HG02571 (cell line): Measurements from ENCODE around the gene CNTROB.
A peak's percentile ranks its signal among the peaks of the same experiment; 100 is the strongest.
"Not testable (repeated sequence)": the region's sequence is repeated elsewhere in the genome, so short reads cannot be mapped to it uniquely, and the experiment has no call there.

Source experiments
- ATAC-seq: cut with Tn5 transposase; IDR thresholded peaks from one replicate; pipeline ENCODE4 v1.9.1; 2021; ENCODE audit warnings: mild to moderate bottlenecking, moderate library complexity; ENCODE audit not compliant: unreplicated experiment

CNTROB gene

DNA sequence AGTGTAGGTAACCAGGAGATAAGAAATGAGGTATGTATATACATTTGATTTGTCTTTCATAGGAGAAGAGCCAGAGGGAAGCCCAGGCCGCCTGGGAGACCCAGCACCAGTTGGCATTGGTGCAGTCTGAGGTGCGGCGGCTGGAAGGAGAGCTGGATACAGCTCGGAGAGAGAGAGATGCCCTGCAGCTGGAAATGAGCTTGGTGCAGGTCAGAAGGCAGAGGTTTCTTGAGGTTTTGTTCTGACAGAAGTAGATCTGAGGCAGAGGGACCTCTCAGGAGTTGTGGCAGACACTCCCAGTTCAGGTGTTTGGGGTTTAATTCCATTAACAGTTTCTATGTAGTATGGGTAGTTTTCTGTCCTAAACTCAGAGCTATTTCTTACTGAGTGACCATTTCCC, 8.0 kb downstream of the CNTROB start:
- ATAC-seq, result no peak

DNA sequence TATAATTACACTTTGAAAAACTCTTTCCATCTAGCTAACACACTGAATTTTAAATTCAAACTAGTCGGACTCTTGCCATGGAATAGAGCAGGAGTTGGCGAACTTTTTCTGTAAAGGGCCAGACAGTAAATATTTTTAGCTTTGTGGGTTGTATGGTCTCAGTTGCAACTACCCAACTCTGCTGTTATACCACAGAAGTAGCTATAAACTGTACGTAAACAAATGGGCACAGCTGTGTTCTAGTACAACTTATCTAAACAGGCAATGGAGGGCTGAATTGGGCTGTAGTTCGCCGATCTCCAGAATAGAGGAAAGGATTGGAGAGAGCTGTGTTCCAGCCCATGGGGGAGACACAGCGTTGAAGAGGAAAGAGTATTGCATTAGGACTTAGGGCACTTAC, 8.7 kb downstream of the CNTROB start:
- no peak for ATAC-seq

DNA sequence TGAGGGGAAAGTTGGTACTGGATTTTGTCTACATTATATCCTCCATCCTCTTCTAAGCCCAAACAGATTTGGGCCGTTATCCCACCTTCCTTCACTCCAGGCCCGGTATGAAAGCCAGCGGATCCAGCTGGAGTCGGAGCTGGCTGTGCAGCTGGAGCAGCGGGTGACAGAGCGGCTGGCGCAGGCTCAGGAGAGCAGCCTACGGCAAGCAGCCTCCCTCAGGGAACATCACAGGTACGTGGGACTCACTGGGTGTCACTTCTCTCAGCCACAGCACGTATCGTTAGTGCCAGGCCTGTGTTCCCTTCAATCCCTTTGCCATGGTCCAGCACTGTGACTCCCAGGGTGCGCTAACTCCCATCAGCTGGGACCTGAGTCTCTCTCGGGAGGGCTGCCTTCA, 11.3 kb downstream of the CNTROB start:
- ATAC-seq, result no peak

DNA sequence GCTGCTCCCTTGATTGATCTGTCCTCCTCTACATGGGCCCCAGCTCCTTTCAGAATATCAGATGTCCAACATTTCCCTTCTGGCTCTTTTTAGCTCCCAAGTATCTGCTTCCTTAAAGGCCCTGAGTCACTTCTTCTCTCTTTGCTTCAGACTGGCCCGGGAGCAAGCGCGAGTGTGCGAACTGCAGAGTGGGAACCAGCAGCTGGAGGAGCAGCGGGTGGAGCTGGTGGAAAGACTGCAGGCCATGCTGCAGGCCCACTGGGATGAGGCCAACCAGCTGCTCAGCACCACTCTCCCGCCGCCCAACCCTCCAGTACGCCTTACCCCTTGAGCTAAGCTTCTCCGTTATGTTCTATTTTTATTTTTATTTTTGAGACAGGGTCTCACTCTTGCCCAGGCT, 12.3 kb downstream of the CNTROB start:
- ATAC-seq, result no peak

DNA sequence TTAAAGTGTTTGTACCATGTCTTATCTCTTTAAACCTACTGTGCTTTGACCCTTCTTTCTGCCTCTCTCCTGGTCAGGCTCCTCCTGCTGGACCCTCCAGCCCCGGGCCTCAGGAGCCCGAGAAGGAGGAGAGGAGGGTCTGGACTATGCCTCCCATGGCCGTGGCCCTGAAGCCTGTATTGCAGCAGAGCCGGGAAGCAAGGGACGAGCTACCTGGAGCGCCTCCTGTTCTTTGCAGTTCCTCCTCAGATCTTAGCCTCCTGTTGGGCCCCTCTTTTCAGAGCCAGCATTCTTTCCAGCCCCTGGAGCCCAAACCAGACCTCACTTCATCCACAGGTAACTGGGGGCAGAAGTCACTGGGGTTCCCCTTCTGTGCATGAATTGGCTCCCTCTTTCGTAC, 13.6 kb downstream of the CNTROB start:
- no peak for ATAC-seq

DNA sequence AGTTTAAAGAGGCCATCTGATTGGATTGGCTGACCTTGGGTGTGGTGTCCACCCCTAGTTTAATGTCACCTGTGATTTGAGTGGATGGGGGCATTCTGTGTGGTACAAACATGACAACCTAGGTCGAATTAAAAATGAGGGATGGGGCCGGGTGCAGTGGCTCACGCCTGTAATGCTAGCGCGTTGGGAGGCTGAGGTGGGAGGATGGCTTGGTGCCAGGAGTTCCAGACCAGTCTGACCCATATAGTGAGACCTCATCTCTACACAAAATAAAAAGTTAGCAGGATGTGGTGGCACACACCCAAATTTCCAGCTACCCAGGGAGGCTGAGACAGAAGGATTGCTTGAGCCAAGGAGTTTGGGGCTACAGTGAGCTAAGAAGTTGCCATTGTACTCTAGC, 14.4 kb downstream of the CNTROB start:
- ATAC-seq, result no peak

DNA sequence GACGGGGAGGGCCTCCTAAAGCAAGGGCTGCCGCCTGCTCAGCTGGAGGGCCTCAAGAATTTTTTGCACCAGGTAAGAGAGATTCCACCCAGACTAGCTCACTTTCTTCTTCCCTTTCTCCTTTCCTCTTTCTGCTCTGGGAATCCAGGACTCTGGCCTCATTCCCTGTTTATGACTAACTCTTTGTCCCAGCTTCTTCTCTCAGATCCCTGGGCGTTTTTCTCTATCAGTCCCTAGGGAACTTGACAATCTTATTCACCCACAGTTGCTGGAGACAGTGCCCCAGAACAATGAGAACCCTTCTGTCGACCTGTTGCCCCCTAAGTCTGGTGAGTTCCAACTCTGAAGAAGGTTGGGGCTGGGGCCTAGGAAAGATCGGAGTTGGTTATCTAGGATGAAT, 15.6 kb downstream of the CNTROB start:
- ATAC-seq, result no peak

DNA sequence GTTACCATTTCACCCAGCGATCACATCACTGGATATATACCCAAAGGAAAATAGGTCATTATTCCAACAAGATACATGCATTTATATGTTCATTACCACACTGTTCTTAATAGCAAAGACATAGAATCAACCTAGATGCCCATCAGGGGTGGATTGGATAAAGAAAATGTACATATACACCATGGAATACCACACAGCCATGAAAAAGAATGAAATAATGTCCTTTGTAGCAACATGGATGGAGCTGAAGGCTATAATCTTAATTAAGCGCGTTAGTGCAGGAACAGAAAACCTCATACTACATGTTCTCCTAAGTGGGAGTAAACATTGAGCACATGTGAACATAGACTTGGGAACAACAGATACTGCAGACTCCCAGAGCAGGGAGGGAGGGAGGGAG, 18.6 kb downstream of the CNTROB start:
- no peak for ATAC-seq

DNA sequence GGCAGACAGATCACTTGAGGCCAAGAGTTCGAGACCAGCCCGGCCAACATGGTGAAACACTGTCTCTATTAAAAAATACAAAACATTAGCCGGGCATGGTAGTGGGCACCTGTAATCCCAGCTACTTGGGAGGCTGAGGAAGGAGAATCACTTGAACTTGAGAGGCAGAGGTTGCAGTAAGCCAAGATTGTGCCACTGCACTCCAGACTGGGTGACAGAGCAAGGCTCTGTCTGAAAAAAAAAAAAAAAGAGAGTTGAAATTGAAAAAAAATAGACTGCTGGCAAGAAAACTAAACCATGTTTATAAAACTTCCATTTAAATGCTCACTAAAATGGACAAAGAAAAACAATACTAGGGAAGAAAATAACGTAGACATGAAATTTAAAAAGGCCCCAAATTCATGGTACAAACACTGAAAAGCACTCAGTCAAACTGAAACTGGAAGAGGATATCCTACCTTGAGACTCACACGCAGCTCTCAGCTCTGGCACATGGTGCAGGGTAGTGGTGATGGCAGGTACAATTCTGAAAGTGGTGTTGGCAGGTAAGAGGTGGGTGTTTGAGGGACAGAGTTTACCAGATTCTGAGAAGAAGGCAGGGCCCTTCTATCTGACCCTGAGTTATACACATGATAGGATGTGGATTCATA, 19.3 kb downstream of the CNTROB start:
- peak; percentile 59 for ATAC-seq

DNA sequence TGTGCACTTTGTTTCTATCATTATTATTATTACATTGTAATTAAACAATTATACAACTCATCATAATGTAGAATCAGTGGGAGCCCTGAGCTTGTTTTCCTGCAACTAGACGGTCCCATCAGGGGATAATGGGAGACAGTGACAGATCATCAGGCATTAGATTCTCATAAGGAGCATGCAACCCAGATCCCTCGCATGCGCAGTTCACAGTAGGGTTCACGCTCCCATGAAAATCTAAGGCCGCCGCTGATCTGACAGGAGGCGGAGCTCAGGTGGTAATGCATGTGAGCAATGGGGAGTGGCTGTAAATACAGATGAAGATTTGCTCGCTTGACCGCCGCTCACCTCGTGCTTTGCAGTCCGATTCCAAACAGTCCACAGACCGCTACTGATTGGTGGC, 21.3 kb downstream of the CNTROB start:
- not testable (repeated sequence) for ATAC-seq

DNA sequence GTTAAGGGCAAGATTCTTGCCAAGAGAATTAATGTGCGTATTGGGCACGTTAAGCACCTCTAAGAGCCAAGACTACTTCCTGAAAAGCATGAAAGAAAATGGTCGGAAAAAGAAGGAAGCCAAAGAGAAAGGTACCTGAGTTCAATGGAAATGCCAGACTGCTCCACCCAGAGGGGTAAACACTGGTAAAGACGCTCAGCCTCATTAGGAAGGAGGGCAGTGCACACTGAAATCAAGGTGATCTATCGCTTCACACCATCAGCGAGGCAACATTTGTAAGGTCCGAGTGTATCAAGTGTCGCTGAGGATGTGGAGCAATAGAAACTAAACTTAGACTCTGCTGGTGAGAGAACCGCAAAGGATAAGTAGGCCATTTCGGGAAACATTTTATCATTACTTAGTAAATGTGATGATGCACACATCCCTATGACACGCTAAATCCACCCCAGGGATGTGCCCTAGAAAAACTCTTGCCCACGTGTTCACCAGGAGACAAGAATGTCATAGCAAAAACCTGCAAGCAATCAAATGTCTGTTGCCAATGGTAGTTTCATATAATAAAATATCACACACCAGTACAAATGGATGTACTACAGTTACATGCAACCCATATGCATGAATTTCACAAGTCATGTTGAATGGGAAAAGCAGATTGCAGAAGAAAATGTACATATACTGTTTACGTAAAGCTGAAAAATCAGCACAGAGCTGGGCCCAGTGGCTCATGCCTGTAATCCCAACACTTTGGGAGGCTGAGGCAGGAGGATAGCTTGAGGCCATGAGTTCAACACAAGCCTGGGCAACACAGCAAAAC, 23.6 kb downstream of the CNTROB start:
- ATAC-seq, result no peak

DNA sequence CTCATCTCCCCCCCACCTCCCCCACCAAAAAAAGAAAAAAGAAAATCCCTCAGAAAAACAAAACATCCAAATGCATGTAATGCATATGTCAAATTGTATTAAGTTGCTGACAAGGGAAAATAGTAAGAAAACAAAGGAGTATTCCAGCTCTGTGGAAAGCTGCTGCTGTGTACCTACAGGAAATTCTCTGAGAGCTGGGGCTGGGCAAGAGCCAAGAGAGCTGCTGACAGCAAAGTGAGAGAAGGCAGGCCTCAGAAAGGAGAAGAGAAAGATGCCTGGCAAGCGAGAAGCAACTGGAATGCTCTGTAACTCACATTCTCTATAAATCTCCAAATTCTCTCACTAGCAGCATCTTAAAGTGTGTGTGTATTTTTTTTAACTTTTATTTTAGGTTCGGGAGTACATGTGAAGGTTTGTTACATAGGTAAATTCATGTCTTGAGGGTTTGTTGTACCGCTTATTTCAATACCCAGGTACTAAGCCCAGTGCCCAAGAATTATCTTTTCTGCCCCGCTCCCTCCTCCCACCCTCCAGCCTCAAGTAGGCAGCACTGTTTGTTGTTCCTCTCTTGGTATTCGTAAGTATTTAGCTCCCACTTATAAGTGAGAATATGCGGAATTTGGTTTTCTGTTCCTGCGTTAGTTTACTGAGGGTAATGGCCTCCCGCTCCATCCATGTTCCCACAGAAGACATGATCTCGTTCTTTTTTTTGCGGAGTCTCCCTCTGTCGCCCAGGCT, 24.4 kb downstream of the CNTROB start:
- ATAC-seq, result no peak

DNA sequence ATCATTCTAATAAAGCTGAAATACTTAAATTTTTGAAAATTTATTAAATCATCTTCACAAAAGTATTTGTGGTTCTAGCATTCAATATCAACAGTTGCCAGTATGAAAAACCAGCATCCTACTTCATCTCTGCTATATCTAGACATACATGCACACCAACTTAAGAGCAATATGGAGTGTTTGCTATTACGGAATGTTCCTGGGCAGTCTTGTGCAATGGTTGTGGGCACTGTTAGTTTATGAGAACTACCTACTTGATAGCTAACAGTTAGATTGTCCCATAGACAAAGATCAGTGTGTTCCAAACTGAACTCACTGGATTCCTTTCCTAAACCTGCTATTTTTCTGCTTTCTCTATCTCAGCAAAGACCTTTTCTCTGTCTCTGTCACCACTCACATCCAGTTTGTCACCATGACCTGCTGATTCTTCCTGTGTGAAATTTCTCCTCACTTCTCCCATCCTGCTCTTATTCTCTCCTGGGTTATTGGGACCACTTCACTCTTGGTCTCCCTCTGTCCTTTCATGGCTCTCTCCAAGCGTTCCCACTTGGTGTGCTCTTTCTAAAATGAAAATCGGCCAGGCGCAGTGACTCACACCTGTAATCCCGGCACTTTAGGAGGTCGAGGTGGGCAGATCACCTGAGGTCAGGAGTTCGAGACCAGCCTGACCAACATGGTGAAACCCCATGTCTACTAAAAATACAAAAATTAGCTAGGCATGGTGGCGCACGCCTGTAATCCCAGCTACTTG, 27.7 kb downstream of the CNTROB start:
- ATAC-seq, result no peak

DNA sequence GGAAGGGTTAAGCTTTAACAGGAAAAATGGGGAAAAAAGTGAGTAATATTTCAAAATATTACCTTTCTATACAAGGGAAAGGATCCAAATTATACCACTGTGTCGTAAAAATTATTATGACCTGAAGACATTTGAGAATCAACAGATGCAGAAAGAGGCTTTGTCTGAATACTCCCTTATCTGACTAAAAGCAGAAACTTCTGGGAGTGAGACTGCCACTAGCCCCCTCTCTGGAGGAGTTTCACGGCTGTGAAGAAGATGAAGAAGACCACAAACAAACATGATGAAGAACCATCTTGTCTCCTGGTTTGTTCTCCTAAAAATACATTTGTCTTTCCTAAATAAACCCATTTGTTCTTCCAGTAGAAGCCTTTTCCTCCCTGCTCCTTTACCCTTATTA, 29.4 kb downstream of the CNTROB start:
- no peak for ATAC-seq

DNA sequence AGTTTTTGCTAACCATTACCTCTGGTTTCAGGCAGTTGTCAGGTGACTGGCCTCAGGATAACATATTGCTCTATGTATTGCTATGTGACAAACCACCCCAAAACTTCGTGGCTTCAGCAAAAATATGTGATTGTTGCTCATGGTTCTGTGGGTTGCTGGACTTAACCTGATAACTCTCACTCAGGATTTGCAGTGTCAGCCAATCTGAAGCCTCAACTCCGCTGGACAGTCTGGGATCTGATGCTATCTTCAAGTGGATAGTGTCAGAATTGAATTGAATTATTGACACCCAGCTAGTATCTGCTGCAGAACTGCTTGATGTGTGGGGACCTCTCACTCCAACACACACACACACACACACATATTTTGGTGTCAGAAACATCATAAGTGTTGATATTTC, 35.7 kb downstream of the CNTROB start:
- no peak for ATAC-seq

DNA sequence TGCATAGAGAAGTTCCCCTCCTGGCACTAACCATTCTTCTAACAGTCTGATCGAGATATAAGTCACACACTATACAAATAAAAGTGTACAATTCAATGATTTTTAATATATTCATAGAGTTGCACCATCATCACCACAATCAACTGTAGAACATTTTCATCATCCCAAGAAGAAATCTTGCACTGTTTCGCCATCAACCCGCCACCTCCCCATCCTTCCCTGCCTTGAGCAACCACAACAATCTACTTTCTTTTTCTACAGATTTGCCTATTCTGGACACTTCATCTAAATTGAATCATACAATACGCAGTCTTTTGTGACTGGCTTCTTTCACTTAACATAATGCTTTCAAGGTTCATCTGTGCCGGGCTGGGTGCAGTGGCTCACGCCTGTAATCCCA, 37.4 kb downstream of the CNTROB start:
- no peak for ATAC-seq

DNA sequence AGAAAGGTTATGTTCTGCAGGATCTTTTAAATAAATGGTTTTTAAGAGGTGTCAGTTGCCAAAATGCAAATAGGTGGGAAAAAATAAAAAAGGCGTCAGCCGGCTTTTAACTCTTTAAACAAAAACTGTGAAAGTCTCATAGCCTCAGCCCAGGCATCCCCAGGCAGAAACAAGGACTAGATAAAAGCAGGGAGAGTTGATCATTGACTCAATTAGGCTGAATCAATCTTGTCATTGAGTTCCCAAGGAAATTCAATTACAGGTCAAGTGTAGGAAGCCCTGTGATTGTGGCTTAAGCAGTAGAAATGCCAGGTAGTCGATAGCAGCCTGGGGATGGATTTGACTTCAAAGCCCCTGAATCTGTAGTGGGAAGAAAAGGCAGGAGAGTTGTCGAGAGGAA, 39.6 kb downstream of the CNTROB start:
- no peak for ATAC-seq

DNA sequence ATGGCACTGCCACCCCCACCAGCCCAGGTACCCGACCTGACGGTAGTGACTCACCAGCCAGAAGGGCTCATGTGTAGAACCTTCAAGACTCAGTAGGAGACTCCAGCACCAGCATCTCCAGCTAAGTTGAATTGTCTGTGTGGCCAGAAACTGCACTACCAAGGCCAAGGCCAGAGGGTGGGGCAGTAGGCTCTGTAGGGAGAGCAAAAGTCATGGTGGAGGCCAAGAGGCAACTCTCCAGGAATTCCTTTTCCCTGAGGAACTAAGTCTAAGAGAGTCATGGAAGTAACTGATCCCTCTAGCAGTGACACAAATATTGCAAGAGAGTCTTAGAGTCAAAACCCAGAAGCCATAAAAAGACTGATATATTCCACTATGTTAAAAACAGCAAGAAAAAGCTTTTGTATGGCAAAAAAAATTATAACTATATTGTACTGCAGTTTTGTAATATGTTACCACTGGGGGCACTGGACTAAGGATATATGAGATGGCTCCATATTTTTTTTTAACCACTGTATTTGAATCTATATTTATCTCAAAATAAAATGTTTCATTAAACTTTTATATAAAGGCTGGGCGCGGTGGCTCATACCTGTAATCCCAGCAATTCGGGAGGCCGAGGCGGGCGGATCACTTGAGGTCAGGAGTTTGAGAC, 40.3 kb downstream of the CNTROB start:
- ATAC-seq, result no peak

DNA sequence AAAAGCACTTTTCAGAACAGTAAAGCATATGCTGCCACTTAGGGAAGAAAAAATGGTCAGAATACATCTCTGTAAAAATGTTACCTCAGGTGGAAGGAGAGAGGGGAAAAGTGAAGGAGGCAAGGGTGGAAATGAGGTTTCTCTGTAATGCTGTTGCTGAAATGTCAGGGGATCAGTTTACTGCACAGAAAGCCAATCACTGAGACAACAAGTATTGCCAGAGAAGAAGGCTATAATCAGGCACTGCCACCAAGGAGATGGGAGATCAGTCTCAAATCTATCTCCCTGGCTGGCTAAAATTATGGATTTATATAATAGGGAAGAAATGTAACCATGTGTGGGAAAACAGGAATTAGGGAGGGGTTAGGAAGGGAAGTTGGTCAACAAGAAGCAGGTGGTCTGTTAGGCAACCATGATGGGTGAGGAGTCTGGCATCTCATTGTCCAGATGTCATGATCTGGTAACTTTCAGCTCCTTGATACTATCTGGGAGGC, 42.7 kb downstream of the CNTROB start:
- ATAC-seq, result no peak

DNA sequence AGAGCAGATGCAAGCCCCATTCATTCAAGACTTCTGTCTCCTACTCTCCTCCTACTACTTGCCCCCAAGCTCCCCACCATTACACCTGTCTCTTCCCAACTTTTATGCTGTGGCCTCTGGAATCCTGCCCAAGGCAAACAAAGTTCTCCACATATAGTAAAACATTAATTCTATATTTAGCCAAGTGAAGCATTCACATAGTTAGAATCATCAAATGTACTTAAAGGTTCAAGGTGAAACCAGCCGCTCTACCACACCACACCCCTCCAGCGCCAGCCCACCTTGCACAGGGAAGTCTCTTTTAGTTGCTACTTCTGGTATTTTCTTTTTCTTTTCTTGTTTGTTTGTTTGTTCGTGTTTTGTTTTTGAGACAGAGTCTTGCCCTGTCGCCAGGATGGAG, 45.0 kb downstream of the CNTROB start:
- no peak for ATAC-seq

DNA sequence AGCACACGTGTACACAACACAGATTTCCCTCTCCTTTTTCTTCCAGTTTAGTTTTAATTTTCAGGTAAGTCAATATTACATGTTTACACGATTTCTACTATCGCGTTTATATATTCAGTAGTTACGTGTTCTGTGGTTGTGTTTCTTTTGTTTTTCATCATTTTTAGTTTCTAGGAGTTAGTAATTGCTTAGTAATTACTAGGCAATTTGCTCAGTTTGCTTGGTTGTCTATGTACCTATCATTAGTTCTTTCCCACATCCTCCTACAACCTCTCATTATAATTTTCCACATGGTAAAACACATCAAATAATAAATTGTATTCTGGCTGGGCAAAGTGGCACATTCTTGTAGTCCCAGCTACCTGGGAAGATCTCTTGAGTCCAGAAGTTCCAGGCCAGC, 45.8 kb downstream of the CNTROB start:
- no peak for ATAC-seq
